Dermis blood vessel endothelial cell (primary cell): ENCODE measurements around the gene CAMKMT. TPM values are rescaled to one million over a fixed set of nuclear protein-coding genes. Genes with fewer than 3 reads are reported as not detected.

Experiments used
- DNase-seq: peaks from one replicate; pipeline ENCODE4 v3.0.0; 2010
- total RNA-seq: library from RNA; depleted of rRNA; stranded (reverse); fragments of >200 nt; gene quantifications from 2 replicates; pipeline ENCODE4 v1.2.3, GENCODE V29; 2014

Gene CAMKMT
- total RNA-seq, 1 donor from 2014 or later: 4.8 TPM

GRCh38 chr2:44706681-44707553, 345.2 kb downstream of the CAMKMT start:
- DNase-seq: no peak

DNA sequence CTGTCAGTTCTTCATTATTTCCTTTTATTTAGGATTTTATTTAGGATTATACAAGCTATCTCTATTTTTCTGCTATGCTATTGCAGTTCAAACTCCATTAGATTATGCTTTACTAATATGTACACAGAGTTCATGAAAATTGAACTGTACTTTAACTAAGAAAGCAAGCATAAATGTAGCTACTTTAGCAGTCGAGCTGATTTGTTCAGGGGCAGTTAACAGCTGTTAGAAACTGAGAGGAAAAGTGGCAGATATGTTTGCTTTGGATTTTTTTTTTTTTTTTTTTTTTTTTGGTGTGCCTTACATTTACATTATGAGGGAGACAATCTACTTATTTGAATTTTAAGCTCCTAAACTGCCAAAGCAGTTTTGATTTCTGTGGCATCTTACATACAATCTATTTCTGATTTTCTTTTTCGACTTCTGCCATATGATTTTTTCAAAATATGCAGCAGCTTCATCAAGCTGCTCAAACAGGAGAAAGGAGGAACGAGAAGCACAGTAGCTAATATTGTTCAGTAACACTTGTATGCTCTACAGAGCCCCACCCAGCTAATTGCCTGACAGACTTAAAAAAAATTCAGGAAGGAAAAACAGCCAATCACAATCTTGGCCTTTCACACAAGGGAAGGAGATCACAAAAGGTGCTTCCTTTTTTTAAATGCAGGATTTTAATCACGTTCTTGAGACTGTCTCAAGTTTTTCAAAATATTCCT, 346.4 kb downstream of the CAMKMT start:
- DNase-seq: peak; percentile 61

DNA sequence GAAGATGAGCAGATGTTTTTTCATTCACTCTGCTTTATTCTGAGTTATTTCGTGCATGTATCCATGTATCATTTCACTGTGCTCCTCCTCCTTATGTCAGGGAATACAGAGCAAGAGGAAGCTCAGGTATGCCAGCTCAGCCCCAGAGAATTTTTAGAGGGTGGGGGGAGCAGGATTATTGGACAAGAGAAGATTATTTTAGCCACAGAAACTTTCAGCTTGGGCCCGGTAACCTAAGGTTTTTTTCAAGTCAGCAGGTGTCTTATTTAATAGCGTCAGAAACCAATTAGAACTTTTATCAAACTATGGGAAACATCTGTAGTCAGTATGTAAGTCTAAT, 346.9 kb downstream of the CAMKMT start:
- no peak for DNase-seq

DNA sequence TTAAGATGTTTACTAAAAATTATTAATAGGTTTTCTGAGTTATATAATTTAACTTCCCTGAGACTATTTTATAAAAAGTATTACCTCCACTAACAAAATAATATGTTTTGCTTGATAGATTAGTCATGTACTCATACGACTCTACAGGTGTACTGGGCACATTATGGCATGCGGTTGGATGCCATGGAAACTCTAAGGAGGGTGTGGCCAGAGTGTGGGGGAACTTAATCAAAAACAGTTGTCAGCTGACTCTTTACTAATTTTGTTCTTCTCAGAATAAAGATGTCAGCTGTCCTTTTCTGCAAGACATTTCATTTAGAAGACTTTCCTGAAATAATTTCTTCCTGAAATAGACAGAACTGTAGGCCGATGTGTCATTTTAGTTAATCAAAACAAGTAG, 351.4 kb downstream of the CAMKMT start:
- DNase-seq: no peak

DNA sequence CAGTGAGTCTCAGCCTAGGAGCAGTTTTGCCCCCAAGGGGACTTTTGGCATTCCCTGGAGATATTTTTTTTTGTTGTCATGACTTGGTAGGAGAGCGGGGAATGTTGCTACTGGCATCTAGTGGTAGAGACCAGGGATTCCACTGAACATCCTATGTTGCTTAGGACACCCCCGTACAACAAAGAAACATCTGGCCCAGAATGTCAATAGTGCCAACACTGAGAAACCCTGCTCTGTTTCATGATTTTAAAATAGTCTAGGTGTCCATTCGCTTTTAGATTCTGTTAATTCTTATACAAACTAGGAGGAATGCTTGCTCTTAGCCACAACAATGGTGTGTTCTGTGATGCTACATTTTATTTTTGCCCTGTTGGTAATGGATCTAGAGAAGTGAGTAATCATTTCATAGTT, 353.9 kb downstream of the CAMKMT start:
- DNase-seq: peak; percentile 50

- DNase-seq: no peak
These were observed 354.4 kb downstream of the CAMKMT start for GRCh38 chr2:44716131-44716530.

GRCh38 chr2:44718431-44718830, 356.7 kb downstream of the CAMKMT start:
- no peak for DNase-seq

GRCh38 chr2:44719562-44719961, 357.8 kb downstream of the CAMKMT start:
- no peak for DNase-seq

GRCh38 chr2:44722026-44722625, 360.4 kb downstream of the CAMKMT start:
- no peak for DNase-seq

GRCh38 chr2:44723921-44724320, 362.2 kb downstream of the CAMKMT start:
- no peak for DNase-seq

- no peak for DNase-seq
These were observed 368.8 kb downstream of the CAMKMT start for GRCh38 chr2:44730593-44730992.

GRCh38 chr2:44731505-44731904, 369.8 kb downstream of the CAMKMT start:
- no peak for DNase-seq

GRCh38 chr2:44736270-44736942, 374.7 kb downstream of the CAMKMT start:
- no peak for DNase-seq

- no peak for DNase-seq
These were observed 378.9 kb downstream of the CAMKMT start for GRCh38 chr2:44740678-44741077.

- no peak for DNase-seq
These were observed 379.8 kb downstream of the CAMKMT start for GRCh38 chr2:44741507-44741906.

DNA sequence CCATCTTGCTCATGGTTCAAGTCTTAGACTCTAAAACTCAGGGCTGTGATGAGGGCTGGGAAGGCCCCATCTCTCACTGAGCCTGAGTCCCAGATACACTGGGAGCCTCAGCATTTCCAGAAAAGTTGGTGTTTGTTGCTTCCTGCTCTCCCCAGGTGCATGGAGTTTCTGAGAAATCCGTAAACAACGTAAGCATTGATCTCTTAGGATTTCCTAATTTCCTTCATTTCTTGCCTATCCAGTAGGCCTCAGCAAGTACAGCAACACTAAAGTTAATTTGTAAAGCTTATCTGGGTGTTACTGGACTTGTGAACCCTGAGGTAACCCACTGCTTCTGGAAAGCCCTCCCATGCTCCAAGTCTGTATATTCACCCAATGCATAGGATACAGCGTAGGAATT, 380.3 kb downstream of the CAMKMT start:
- no peak for DNase-seq

GRCh38 chr2:44743473-44743872, 381.7 kb downstream of the CAMKMT start:
- no peak for DNase-seq

DNA sequence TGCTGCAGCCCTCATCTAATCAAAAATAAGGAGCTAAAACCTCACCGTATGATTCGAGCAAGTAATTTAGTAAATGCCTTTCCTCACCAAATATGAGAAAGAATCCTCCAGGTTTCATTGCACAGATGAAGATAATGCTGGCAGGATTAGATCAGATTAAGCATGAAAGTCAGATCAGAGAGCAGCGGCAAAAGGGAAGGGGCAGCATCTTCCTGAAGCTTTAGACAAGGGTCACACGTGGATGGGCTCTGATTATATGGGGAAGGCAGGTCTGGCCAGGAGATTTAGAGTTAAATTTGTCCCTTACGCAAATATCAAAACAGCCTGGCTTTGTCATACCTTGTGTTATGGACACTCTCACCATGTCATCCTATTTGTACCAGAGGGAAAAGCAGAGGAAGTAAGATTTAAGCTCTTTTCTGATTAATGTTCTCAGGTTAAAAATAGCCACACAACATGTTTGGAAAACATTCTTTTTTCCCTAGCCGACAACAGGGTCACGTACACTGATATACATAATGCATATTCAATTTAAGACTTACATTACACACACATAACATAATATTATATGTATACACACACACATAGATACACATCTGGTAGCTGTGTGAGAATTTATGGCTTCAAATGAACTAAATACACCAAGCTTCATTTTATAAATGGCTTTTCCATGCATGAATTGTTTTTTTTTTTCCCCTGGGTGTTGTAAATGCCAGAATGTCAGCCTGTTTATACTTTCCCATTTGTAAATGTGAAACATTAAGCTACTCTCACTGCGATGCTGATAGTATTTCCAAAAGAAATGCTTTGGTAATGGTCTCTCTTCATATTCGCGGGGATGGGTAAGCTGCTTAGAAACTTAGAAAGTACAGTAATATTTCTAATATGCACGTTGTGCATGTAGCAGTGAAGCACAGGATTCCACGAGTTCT, 383.5 kb downstream of the CAMKMT start:
- no peak for DNase-seq

DNA sequence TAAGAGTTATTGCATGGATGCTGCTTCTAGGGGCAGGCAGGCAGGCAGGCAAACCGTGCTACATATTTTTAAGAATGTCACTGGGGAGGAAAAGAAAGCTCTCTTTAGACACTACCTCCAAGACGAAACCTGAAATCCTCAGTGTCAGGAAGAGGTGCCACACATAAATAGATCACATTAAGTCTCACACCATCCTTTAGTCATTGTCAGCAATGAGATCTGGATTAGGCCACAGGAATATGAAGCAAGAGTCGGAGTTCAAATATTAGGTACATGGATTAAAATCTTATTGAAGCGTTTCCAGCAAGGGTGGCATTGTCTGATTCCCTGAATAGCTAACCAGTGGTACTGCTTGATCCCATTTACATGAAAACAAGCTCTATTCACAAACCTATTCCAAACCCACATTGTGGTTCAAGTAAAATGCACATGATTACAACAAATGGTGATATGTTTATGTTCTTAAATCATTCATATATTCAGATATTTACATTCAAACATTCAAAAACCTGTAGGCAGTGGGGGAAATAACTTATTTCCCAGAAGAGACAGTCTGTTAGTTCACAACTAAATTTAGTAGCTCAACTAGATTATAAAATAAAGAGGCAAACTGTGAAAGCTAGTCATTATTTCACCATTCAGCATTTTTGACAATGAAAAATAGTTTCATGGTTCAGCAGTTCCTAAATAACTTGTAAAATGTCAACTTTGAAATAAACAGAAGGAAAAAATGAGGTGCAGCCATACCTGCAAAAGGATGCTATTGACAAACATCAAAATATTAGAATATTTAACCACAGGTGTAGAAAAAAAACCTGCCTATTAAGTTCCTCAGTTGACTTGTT, 384.4 kb downstream of the CAMKMT start:
- no peak for DNase-seq

DNA sequence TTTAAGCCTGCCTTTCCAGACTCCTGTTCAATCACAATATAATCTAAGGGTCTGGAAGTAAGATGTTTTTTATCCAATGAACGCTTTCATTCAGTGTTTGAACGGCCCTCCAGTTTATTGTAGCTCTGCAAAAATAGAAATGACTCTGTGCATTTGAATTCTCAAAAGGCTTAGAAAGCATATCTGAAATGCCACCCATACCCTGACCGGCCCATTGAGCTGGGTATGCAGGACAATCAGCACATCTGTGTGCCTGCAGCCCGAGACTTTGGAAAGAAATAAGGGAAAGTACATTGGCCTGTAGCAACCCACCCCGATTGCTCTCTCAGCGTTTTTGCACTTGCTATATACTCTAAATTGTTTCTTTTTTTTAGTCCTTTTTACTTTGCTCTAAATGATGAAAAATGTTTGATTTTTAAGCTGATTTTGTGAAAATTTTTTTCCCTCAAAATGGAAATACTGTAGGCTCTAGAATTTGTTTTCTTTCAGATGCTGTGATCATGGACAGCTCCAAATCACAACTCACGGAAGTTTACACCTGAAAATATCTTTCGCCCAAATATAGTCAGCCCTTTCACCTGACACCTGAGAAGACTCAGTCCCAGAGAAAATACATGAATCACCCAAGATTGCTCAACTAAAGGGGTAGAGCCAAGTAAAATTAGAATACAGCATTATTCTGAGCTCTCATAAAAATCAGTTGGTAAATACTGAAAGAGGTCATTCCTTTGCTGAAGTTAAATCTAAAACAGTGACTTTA, 385.3 kb downstream of the CAMKMT start:
- no peak for DNase-seq
